Stimulated activated CD8-positive, alpha-beta memory T cell treated with anti-CD3 and anti-CD28 coated beads, Interleukin-2, amount 100 ng/mL, for 48 hours (primary cell): ENCODE results near the gene RNF115.
A peak's percentile ranks its signal among the peaks of the same experiment; 100 is the strongest.
"Not testable (repeated sequence)": the region's sequence is repeated elsewhere in the genome, so short reads cannot be mapped to it uniquely, and the experiment has no call there.

Source experiments
- DNase-seq, 2 donors: peaks; one replicate each; pipeline ENCODE4 v3.0.0-alpha.2; 2020; ENCODE audit warnings: low read depth in 2 of 2

Gene RNF115

GRCh38 chr1:145823565-145824498, at the start of gene RNF115, which contains the start of gene POLR3C:
Gene RNF115 (minus strand): TSS chr1:145824095. CDS start chr1:145823873, 222 bp downstream.
Gene POLR3C (plus strand): TSS chr1:145824200. CDS start chr1:145825777, 1,577 bp downstream.
- DNase-seq, result peak; percentile 78 to 79

- peak in 1 of 2 donors; percentile 19 for DNase-seq
These were observed 48.4 kb upstream of the RNF115 start for GRCh38 chr1:145871994-145872924.

- DNase-seq, result no peak
These were observed 44.3 kb upstream of the RNF115 start for GRCh38 chr1:145868232-145868631.

DNA sequence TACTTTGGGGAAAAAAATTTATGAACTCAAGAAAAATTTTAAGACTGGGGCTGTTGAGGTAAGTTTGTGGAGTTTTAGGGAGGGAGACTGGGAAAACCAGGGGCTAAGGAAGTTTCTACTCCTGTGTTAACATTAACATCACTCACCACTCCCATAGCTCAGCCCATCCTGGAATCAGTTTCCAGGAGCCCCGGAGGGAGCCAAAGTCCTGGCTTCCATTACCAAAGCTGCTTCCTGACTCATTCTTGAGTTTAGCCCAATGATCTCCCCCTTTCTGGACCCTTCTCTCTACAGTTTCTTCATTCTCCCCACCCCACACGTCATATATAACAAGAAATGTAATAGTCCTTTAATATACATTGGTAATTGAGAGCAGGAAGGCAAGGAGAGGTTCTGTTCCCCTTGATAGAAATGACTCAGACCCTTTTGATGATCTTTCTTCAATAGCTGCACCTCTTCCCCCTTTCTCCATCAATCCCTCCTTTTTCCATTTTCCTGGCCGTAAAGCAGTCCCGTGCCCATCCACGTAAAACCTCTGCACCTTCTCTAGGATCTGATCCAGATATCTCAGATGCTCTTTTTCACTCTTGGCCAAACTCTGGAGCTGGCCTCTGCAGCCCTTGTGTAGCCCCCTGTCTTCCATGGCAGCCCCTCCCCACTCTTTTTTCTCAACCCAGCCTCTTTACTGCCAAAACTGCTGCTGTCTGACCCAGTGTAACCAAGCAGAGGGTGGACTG, 39.6 kb upstream of the RNF115 start:
- DNase-seq, result no peak

- peak; percentile 72 to 73 for DNase-seq
These were observed 35.7 kb upstream of the RNF115 start for GRCh38 chr1:145859491-145860023.

DNA sequence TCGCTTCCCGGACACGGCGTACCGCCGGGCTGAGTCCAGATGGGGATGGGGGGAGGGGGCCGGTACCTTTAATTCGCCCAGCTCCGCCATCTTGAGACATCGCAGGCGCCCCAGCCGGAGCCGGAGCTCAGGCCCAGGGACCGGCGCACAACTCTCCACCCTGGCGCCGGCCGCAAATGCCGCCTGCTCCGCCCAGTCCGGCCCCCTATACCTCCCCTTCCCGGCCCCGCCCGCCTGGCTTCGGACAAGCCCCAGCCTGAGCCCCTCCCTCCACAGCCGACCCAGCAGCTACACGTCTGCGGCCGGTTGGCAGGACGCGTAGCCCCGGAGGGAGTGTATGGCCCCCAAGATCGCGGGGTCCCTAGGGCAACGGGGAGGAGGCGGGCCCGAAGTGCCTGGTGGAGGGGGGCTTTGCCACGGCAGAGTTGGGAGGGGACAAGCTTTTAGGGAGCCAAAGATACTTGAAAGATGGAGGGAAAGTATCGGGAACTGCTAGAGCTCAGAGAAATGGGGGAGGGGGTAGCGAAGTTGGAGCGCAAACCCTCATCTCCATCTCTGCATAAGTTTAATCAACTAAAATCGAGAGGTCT, 35.1 kb upstream of the RNF115 start, which contains the start of gene PIAS3:
Gene PIAS3, minus strand, starts transcription at position 181 of the 590 bp plus-strand sequence. Its CDS starts 91 bp downstream, at position 90.
- DNase-seq, result peak; percentile 89

GRCh38 chr1:145858238-145858900, 34.5 kb upstream of the RNF115 start:
- DNase-seq, result peak; percentile 51 to 63

DNA sequence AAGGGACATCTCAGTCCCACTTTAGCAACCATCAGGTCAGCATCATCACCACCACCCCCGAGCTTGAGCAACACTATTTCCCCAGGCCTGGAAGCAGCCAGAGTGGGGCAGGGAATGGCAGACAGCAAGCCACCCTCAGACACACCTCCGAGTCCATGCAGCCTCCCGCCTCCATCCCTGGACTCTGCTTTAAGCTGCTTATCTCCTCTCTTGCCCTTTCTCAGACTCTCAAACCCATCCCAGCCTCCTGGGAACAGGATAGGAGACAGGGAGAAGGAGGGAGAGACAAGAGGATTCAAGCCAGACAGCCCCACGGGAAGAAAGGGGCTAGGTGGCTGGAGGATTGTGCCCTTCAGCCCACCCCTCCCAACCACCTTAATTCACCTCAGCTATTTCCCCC, 33.3 kb upstream of the RNF115 start:
- DNase-seq, result no peak

- DNase-seq, result no peak
These were observed 31.6 kb upstream of the RNF115 start for GRCh38 chr1:145855426-145855948.

GRCh38 chr1:145849356-145850160, 25.7 kb upstream of the RNF115 start:
- no peak for DNase-seq

GRCh38 chr1:145847827-145848226, 23.9 kb upstream of the RNF115 start:
- no peak for DNase-seq

DNA sequence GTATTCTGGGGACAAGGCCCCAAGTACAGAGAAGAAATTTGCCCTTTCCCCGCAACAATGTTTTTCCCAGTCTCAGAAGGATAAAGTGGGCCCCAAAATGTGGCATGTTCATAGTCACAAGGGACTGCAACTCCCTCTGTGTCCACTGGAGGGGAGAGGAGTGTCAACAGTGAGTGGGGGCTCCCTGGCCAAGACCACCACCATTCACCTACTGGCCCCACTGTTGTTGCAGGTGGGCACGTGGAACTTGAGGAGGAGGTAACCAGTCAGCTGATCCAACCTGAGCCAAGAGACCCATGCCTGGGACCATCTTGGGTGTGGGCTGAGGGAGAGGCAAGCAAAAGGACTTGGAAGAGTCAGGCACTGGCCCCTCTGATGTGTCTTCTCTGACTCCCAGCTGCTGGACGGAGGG, 22.3 kb upstream of the RNF115 start:
- no peak for DNase-seq

GRCh38 chr1:145845514-145846161, 21.7 kb upstream of the RNF115 start, which contains the start of gene NUDT17:
Gene NUDT17 (plus strand): TSS chr1:145845630. CDS start chr1:145845641, 11 bp downstream.
- peak; percentile 67 to 73 for DNase-seq

DNA sequence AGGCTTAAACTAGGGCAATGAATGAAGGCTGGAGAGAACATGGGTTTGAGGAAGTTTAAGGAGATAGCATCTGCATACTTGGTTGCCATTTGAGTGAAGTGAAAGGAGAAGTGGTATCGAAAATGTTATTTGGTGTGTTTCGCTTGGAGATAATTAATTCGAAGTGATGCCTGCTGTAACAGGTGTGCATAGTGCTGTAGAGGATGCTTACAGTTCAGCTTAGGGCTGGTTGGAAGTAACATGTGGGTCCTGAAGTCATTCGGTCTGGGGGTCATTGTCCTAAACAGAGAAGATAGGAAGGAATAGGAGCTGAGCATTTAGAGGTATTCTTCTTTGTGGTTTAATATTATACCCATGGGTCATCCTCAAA, 21.2 kb upstream of the RNF115 start:
- DNase-seq, result no peak

DNA sequence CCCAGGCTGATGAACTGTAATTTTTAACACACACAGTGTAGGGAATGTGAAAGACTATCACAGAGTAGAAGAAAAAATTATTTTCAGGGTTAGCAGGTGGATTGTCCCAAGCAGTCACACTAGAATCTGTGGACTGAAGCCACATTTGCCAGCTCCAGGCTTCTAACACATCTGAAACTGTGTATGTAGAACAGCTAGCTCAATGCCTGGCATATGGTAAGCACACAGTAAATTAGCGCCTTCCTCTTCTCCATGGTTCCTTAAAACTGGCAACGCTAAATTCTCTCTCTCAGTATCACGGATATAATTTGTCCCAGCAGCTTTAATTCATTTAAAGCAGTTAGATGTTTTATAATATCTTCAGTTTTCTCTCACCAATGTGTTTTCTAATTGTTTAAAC, 19.1 kb upstream of the RNF115 start:
- DNase-seq, result no peak

DNA sequence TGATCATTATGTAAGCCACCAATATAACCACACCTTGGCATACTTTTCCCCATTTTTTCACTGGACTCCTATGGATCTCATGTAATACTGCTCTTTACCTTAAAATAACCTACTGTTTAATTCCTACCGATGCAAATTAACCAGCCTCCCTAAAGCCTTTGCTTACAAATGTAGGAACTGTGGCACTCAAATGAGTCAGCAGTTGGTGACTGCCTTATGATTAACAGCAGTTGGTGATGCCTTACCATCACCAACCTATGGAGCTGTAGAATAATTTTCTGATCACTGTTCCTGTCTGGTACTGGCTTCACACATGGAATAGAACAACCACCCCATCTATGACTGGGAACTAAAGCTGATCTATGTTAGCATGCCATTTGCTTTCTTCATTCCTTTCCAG, 13.8 kb upstream of the RNF115 start:
- DNase-seq, result no peak

GRCh38 chr1:145830810-145831209, 6.9 kb upstream of the RNF115 start:
- DNase-seq, result not testable (repeated sequence)

DNA sequence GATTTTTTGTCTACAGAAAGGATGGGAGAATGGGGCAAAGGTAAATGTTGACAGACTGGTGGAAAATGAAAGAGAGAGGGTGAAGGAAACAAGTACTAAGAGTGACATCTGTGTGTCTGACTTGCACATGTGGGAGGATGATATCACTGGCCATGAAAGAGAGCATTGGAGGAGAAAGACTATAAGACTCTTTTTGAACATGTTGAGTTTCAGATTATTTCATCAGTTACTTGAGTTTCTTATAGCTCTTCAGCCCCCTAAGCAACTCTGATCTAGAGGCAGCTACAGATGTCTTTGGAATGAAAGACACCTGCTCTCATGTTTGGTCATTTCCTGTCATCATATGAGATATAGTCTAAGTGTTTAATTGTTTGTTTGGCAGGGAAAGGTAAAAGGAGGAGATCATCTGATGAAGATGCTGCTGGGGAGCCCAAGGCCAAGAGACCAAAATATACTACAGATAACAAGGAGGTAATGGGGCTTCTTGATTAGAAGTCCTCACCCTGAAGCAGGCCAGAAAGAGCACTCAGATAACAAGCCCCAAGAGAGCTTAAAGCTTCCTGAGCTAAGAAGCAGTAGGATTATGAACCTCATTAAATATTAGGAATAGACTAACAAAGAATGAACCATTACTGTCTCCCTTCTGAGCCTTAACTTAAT, 4.6 kb upstream of the RNF115 start:
- no peak for DNase-seq
